GM13976 (cell line): Measurements from ENCODE around the gene FASLG.
"Not testable (repeated sequence)": the region's sequence is repeated elsewhere in the genome, so short reads cannot be mapped to it uniquely, and the experiment has no call there.

Experiments used
- DNase-seq: peaks from one replicate; pipeline ENCODE4 v3.0.0; 2012; ENCODE audit warnings: low spot score
- in situ Hi-C: fragments of 300-500 bp; cut with MboI; formaldehyde crosslinking; loops from one replicate; pipeline ENCODE4 v1.12.0; 2022; ENCODE audit warnings: low sequenced_read_pairs, mixed read lengths, inconsistent platforms; ENCODE audit not compliant: unreplicated experiment
- TF ChIP-seq, protein P1 (sequence below): IDR thresholded peaks from 2 replicates; pipeline ENCODE4 v1.5.1; 2012; ENCODE audit warnings: borderline replicate concordance, mild to moderate bottlenecking; ENCODE audit not compliant: insufficient read depth; ENCODE audit errors: extremely low read depth, missing control alignments, control extremely low read depth

FASLG gene

DNA sequence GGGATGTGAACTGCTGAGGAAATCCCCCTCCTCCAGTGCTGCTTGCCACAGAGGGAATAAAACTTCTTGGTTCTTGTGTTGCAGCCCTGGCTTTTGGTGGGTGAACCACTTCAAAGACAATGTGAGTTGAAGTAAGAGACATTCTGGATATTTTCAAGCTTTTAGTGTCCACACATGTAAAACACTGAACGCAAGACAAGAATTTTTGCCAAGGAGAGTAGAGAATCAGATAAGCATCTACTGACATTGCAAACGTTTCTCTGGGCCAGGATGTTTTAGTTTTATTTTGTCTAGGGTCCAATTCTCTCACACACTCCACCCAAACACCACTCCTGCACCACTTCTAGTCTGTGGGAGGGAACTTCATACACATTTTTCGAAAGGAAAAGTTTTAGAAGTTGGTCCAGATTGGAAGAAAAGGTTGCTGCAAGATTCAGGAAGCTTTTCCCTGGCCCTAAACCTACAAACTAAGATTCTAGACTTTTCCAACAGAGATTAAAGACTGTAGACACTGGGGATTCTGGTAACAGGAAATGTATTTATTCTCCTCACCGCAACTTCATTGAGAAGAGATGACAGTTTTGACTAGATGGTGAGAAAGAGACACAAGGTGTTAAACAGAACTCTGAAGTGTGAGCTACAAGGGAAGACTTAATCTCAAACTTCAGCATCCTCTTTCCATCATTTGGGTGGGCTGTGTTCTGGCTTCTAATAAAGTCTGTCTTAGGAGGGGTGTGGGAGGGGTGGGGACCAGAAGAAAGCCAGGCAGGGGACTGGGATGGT, 16.1 kb downstream of the FASLG start:
- no peak for DNase-seq
- in situ Hi-C loops: no loop called here
- TF ChIP-seq, protein P1, sequence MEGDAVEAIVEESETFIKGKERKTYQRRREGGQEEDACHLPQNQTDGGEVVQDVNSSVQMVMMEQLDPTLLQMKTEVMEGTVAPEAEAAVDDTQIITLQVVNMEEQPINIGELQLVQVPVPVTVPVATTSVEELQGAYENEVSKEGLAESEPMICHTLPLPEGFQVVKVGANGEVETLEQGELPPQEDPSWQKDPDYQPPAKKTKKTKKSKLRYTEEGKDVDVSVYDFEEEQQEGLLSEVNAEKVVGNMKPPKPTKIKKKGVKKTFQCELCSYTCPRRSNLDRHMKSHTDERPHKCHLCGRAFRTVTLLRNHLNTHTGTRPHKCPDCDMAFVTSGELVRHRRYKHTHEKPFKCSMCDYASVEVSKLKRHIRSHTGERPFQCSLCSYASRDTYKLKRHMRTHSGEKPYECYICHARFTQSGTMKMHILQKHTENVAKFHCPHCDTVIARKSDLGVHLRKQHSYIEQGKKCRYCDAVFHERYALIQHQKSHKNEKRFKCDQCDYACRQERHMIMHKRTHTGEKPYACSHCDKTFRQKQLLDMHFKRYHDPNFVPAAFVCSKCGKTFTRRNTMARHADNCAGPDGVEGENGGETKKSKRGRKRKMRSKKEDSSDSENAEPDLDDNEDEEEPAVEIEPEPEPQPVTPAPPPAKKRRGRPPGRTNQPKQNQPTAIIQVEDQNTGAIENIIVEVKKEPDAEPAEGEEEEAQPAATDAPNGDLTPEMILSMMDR: no peak

DNA sequence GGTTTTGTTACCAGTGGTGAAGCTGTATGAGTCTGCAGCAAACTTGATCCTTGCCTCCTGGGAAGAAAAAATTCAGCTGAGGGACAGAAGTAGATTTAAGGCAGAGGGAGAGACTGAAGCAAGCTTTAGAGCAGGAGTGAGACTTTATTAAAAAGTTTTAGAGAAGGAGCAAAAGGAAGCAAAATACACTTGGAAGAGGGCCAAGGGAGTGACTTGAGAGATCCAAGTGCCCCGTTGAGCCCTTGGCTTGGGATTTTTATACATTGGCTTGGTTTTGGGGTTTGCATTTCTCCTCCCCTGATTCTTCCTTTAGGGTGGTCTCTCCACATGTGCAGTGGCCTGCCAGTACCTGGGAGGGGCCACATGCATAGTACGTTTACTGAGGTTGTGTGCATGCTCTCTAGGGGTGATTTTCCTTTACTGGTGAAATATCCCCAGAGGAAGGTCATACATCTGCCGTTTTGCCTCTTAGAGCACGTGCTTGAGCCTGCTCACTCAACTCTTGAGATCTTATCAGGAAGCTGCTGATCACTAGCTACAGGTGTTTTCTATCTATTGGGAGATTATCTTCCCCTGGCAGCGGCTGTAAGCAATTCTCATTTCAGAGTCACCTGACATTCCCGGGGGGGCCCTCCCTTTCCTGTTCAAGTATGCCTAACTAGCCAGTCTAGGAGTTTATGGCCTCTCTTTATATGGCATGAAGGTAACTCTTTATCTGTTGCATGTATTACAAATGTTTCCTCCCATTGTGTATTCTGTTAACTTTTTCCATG, 20.3 kb downstream of the FASLG start:
- no peak for DNase-seq
- TF ChIP-seq, protein P1: no peak
- in situ Hi-C loops: no loop called here

DNA sequence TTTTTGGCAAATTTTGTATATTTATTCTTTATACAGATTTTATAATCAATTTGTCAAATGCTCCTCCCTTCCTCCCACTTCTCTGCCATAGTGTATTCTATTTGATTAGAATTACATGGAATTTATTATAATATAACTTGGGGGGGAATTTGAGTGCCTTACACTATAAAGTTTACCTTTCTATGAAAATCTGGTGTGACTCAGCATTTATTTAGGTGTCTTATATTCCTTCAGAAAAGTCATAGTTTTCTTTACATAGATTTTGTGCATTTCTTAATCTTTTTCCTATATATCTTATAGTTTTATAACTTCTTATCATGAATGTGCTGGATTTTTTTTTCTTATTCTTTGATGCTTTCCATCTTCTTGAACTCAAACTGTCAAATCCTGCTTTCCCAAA, 21.3 kb downstream of the FASLG start:
- in situ Hi-C loops: no loop called here
- no peak for DNase-seq
- TF ChIP-seq, protein P1: no peak

DNA sequence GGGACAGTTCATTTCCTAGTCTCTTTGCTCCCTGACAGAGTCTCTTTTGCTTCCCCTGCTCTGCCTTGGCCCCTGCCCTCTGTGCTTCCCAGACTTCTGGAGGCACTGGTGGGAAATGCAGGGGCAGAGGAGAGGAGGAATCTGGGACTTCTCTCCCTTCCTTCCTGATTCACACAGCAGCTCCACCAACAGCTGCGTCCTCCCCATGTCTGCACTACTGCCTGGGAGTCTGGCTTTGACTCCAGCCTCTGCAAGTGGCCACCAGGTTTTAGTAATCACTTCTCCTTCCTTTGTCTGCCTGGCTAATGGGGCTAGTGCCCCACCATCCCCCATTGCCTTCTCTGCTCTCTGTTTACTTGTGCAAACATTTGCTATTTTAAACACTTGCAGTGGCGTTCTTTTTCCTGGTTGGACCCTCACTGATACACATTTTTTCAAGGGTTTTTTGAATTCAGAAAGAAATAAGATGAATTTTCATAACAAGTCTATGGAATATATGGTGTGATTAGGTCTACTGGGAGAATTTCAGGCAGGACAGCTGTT, 21.9 kb downstream of the FASLG start:
- no peak for DNase-seq
- in situ Hi-C loops: no loop called here
- TF ChIP-seq, protein P1: no peak

DNA sequence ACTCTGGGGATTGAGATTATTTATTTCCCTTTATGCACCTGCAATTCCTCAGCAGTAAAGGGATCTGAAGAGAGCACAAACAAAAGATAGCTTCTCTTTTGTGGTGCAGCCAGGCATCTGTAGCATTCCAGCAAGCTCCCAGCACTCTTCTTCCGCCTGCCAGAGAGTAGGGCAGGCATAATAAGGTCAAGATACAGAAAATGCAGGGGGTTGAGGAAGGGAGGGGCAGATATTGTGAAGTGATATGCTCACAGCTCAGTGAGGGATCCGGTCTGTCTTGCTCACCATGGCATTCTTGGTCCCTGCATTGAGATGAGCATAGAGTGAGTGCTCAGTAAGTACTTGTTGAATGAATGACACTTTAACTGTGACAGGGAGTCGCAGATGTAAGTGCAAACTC, 23.9 kb downstream of the FASLG start:
- TF ChIP-seq, protein P1: no peak
- in situ Hi-C loops: no loop called here
- no peak for DNase-seq

DNA sequence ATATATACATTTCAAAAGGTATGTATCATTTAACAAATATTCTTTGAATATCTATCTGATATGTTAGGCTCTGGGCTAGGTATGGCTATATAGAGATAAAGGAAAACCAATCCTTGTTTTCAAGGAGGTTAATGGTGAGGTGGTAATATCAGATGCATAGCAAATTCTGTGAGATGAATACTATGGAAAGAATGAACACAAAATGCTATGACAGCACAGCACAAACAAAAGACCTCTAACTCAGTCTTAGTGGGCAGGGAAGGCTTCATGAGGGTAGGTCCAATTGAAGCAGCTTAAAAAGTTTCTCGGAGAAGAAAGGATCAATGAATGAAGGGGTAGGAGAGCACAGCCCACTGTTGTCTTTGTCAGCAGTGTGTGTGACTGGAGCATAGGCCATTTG, 27.2 kb downstream of the FASLG start:
- in situ Hi-C loops: no loop called here
- TF ChIP-seq, protein P1: no peak
- no peak for DNase-seq

DNA sequence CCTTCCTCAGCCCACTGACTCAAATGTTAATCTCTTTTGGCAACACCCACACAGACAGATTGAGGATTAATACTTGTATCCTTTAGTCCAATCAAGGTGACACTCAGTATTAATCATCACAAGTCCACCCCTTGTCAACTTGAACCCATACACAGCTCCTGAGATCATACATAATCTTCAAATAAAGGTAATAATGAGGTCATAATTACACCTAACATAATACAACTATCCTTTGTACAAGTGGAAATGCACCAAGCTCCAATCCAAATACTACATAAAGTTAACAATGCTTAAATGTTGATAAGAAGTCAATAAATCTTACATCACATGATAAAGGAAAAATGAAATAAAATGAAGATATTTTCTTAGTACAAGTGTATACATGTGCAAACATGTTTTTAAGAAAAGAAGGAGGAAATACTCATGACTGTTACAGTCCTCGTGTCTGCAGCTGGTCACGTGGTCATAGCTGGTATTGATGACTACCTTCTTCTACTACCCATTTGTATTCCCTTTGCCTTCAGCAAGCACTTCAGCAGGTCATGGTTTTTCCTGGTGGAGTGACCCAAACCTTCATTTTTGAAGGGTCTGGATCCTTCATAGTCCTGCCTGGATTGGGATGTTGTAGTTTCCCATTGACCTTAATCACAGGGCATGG, 29.7 kb downstream of the FASLG start:
- in situ Hi-C loops, DNase-seq: not testable (repeated sequence)

DNA sequence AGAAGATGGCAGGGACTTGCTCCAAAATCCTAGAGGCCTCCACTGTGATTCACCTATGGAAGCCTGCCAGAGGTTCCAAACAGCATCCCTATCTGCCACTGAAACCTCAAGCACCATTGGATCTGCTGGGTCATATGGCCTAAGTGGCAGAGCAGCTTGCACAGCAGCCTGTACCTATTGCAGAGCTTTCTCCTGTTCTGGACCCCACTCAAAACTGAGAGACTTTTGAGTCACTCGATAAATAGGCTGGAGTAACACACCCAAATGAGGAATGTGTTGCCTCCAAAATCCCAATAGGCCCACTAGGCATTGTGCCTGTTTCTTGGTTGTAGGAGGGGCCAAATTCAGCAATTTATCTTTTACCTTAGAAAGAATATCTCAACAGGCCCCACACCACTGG, 32.0 kb downstream of the FASLG start:
- not testable (repeated sequence) for DNase-seq

More for the DNA sequence above, 32.0 kb downstream of the FASLG start:
- in situ Hi-C loops: not testable (repeated sequence)
